HepG2 (cell line): Measurements from ENCODE around the gene PTPRN. TPM values are rescaled to one million over a fixed set of nuclear protein-coding genes. Genes with fewer than 3 reads are reported as not detected.

Experiments
- BRD4 ChIP-seq: sonication (generic); formaldehyde crosslinking; IDR thresholded peaks from 2 replicates; pipeline ENCODE4 v1.4.0; 2020; ENCODE audit warnings: missing genetic modification reagents
- FLYWCH1 ChIP-seq: sonication (generic); formaldehyde crosslinking; IDR thresholded peaks from 2 replicates; pipeline ENCODE4 v1.8.1; 2023; ENCODE audit warnings: mild to moderate bottlenecking, missing genetic modification reagents
- GLMP ChIP-seq: sonication (generic); formaldehyde crosslinking; IDR thresholded peaks from 2 replicates; pipeline ENCODE4 v1.9.0; 2021; ENCODE audit warnings: missing genetic modification reagents, mild to moderate bottlenecking, borderline replicate concordance
- JUNB ChIP-seq: sonication (generic); formaldehyde crosslinking; IDR thresholded peaks from 2 replicates; pipeline ENCODE4 v1.8.0; 2022; ENCODE audit warnings: missing genetic modification reagents, mild to moderate bottlenecking, borderline replicate concordance
- JUND ChIP-seq: sonication (generic); formaldehyde crosslinking; IDR thresholded peaks from 2 replicates; pipeline ENCODE4 v1.8.0; 2022; ENCODE audit warnings: mild to moderate bottlenecking, missing genetic modification reagents
- KDM3A ChIP-seq: IDR thresholded peaks from 2 replicates; pipeline ENCODE4 v1.6.1; 2018; ENCODE audit warnings: low read depth, missing compliant biosample characterization
- KLF6 ChIP-seq: IDR thresholded peaks from 2 replicates; pipeline ENCODE4 v1.8.0; 2016; ENCODE audit warnings: missing biosample characterization, missing genetic modification reagents
- MTA3 ChIP-seq: sonication (generic); formaldehyde crosslinking; IDR thresholded peaks from 2 replicates; pipeline ENCODE4 v1.4.0; 2020; ENCODE audit warnings: missing genetic modification reagents
- NCOA2 ChIP-seq: sonication (generic); formaldehyde crosslinking; IDR thresholded peaks from 2 replicates; pipeline ENCODE4 v1.8.0; 2022; ENCODE audit warnings: inconsistent platforms
- PCBP2 ChIP-seq: fragments of 200-400 bp; formaldehyde crosslinking; optimal IDR thresholded peaks from 2 replicates; pipeline ENCODE3; 2018; ENCODE audit warnings: low read length, low read depth; ENCODE audit not compliant: poor library complexity, severe bottlenecking
- SNAI1 ChIP-seq: sonication (generic); formaldehyde crosslinking; IDR thresholded peaks from 2 replicates; pipeline ENCODE4 v1.5.0; 2020; ENCODE audit warnings: mild to moderate bottlenecking, missing genetic modification reagents, borderline replicate concordance
- ZBTB7A ChIP-seq: sonication (generic); formaldehyde crosslinking; IDR thresholded peaks from 2 replicates; pipeline ENCODE4 v1.8.0; 2022; ENCODE audit warnings: mild to moderate bottlenecking, missing genetic modification reagents
- ZFYVE20 ChIP-seq: sonication (generic); formaldehyde crosslinking; IDR thresholded peaks from 2 replicates; pipeline ENCODE4 v1.8.0; 2023; ENCODE audit warnings: low read depth, mild to moderate bottlenecking, moderate library complexity, missing genetic modification reagents, borderline replicate concordance
- ZNF142 ChIP-seq: sonication (generic); formaldehyde crosslinking; IDR thresholded peaks from 2 replicates; pipeline ENCODE4 v1.4.0; 2020; ENCODE audit warnings: missing genetic modification reagents
- ZNF468 ChIP-seq: sonication (generic); formaldehyde crosslinking; IDR thresholded peaks from 2 replicates; pipeline ENCODE4 v1.8.0; 2022; ENCODE audit warnings: mild to moderate bottlenecking, moderate library complexity, missing genetic modification reagents
- ZNF782 ChIP-seq: sonication (generic); formaldehyde crosslinking; IDR thresholded peaks from 2 replicates; pipeline ENCODE4 v1.4.0; 2020; ENCODE audit warnings: missing genetic modification reagents, mild to moderate bottlenecking, borderline replicate concordance
- polyA plus RNA-seq, 8 experiments: library from polyadenylated mRNA; depleted of rRNA in 3 of 8; stranded (reverse) in 7 of 8; unstranded in 1 of 8; fragments of >200 nt; fragmentation: Illumina TruSeq in 4 of 8; extraction: Trizol in 4 of 8; gene quantifications; 2 replicates each; pipeline versions ENCODE4 v1.2.1 to v1.2.3, GENCODE V29; 2011 to 2016; ENCODE audit warnings: low read depth in 4 of 8, missing spikeins in 1 of 8, mixed read lengths in 1 of 8; ENCODE audit not compliant: insufficient read depth in 1 of 8
- total RNA-seq, 5 experiments: library from RNA; depleted of rRNA; stranded (reverse); fragments of >200 nt; fragmentation: Illumina TruSeq; extraction: Trizol; gene quantifications; 2 replicates each; pipeline ENCODE4 v1.2.3, GENCODE V29; 2016; ENCODE audit warnings: low read depth in 1 of 5
- TF ChIP-seq, protein P1 (sequence below): IDR thresholded peaks from 2 replicates; pipeline ENCODE4 v1.6.1; 2016; ENCODE audit warnings: low read depth, missing genetic modification reagents, missing compliant biosample characterization
- TF ChIP-seq, protein P2 (sequence below): sonication (generic); formaldehyde crosslinking; IDR thresholded peaks from 2 replicates; pipeline ENCODE4 v1.4.0; 2020; ENCODE audit warnings: mild to moderate bottlenecking, missing genetic modification reagents

Gene PTPRN
- total and polyA plus RNA-seq, 2 of the 13 experiments (the other 11 are each of a cell fraction or from before 2014, with no cell fraction given), result 0.26 TPM; not detected in 1

GRCh38 chr2:219298759-219299371 is 10.3 kb downstream of the PTPRN start (continued):
- TF ChIP-seq, protein P1, sequence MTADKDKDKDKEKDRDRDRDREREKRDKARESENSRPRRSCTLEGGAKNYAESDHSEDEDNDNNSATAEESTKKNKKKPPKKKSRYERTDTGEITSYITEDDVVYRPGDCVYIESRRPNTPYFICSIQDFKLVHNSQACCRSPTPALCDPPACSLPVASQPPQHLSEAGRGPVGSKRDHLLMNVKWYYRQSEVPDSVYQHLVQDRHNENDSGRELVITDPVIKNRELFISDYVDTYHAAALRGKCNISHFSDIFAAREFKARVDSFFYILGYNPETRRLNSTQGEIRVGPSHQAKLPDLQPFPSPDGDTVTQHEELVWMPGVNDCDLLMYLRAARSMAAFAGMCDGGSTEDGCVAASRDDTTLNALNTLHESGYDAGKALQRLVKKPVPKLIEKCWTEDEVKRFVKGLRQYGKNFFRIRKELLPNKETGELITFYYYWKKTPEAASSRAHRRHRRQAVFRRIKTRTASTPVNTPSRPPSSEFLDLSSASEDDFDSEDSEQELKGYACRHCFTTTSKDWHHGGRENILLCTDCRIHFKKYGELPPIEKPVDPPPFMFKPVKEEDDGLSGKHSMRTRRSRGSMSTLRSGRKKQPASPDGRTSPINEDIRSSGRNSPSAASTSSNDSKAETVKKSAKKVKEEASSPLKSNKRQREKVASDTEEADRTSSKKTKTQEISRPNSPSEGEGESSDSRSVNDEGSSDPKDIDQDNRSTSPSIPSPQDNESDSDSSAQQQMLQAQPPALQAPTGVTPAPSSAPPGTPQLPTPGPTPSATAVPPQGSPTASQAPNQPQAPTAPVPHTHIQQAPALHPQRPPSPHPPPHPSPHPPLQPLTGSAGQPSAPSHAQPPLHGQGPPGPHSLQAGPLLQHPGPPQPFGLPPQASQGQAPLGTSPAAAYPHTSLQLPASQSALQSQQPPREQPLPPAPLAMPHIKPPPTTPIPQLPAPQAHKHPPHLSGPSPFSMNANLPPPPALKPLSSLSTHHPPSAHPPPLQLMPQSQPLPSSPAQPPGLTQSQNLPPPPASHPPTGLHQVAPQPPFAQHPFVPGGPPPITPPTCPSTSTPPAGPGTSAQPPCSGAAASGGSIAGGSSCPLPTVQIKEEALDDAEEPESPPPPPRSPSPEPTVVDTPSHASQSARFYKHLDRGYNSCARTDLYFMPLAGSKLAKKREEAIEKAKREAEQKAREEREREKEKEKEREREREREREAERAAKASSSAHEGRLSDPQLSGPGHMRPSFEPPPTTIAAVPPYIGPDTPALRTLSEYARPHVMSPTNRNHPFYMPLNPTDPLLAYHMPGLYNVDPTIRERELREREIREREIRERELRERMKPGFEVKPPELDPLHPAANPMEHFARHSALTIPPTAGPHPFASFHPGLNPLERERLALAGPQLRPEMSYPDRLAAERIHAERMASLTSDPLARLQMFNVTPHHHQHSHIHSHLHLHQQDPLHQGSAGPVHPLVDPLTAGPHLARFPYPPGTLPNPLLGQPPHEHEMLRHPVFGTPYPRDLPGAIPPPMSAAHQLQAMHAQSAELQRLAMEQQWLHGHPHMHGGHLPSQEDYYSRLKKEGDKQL (CRISPR knock-in tag), result no peak
- TF ChIP-seq GLMP, result no peak
- TF ChIP-seq ZBTB7A, result no peak
- TF ChIP-seq JUND (CRISPR knock-in tag), result no peak
- TF ChIP-seq, protein P2, sequence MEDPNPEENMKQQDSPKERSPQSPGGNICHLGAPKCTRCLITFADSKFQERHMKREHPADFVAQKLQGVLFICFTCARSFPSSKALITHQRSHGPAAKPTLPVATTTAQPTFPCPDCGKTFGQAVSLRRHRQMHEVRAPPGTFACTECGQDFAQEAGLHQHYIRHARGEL (CRISPR knock-in tag), result no peak
- no peak for TF ChIP-seq KDM3A
- TF ChIP-seq ZFYVE20, result no peak
- no peak for TF ChIP-seq KLF6 (CRISPR knock-in tag)
- TF ChIP-seq ZNF142 (CRISPR knock-in tag), result no peak
- TF ChIP-seq SNAI1, result no peak
- no peak for TF ChIP-seq ZNF468 (CRISPR knock-in tag)
- TF ChIP-seq JUNB (CRISPR knock-in tag), result no peak
- TF ChIP-seq FLYWCH1, result no peak
- TF ChIP-seq ZNF782 (CRISPR knock-in tag), result peak; percentile 82; the same call in 1 of the 2 replicates
- no peak for TF ChIP-seq MTA3 (CRISPR knock-in tag)
- TF ChIP-seq NCOA2 (CRISPR knock-in tag), result no peak
- TF ChIP-seq BRD4 (CRISPR knock-in tag), result no peak
- TF ChIP-seq PCBP2, result no peak
